NCI-H2196 (cell line): ENCODE data around the gene DCUN1D2.
"Not testable (repeated sequence)": the region's sequence is repeated elsewhere in the genome, so short reads cannot be mapped to it uniquely, and the experiment has no call there.

ENCODE experiments used
- DNase-seq: peaks from one replicate; lab custom pipeline; 2025; ENCODE audit not compliant: unreplicated experiment; lab: John Stamatoyannopoulos, UW

DCUN1D2 gene

DNA sequence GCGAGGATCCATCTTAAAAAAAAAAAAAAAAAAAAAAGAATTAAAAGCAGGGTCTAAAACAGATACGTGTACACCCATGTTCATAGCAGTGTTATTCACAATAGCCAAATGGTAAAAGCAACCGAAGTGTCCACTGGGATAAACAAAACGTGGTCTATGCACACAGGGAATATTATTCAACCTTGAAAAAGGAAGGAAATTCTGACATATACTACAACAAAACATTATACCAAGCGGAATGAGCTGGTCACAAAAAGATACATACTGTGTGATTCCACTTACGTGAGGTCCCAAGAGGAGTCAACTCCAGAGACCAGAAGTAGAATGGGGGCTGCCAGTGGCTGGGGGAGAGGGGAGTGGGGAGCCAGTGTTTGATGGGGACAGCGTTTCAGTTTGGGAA is 22.5 kb downstream of the DCUN1D2 start:
- no peak for DNase-seq

DNA sequence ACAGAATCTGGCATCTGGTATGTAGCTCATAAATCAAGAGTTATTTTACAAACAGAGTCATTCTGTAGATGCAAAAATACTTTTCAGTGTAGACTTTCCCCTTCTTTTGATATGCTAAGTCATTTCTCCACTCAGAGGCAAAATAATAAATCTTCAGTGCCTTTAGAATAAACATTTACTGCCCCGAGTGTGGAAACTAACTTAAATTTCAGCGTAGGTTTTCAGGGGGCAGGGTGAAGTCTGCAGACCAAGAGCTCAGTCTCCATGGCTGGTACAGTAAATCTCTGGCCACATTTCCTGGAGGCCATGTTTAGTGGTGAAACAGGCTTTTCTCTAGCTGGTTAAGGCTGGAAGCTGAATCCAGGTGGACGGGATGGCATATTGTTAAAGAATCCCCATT is 24.1 kb downstream of the DCUN1D2 start:
- no peak for DNase-seq

DNA sequence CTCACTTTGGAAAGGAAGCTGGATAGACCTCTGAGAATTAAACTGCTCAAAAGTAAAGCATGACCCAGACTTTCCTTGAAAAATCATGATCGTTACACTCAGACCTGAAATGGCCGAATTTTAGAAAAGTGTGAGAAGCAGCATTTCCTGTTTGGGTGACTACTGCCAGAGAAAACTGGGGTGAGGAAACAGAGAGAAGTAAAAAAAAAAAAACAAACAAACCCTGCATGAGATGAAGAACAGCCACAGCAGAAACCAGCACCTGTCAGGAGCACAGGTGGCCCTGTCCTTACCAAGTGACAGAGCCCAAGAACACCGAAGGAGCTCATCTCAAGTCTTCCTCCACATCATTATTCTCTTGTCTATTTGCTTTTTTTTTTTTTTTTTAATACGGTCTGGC is 25.2 kb downstream of the DCUN1D2 start:
- DNase-seq: no peak

DNA sequence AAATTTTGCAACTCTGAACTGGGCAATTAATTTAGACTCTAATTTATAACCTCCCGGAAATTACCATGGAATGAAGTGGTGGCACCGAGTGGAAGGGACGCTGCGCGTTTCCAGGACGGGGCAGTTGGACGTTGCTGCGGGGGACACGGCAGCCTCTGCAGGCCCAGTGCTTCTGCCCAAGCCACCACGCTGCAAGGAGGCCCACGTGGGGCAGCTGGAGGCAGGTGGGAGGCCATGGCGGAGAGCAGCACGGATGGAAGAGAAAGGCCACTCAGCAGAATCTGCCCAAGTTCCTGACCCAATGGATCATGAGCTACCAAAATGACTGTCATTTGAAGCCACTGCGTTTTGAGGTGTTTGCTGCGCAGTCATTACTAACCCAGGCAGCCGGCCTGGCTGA is 26.0 kb downstream of the DCUN1D2 start:
- no peak for DNase-seq

DNA sequence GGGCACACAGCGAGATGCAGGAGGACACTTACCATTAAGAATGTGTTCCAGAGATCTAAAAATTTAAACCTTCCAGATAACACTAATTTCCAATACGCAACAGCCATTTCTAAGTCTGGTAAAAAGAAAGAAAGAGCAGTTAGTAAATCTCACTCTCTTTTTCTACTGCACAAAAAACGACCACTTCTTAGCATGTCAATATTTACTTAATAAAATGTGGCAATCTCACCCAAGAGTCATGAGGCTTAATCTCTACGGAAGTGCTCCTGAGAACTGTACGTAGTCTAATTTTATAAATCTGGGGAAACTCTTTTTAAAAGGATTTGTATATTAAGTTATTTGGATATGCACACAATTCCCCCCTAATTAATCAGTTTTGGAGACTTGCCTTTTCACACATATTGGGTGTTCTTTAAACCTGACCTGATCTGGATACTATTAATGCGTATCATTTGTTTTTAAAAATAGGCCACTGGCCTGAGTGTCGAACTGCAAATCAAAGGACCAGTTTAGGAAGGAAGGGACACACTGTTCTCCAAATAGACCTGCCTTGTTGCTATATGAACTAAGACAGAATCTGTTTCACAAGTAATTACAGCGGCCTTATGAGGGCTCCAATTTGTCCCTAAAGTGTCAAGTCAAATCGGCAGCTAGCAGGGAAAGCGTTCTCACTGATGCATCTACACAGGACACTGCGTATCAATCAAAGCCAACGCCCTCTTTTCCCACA is 29.3 kb downstream of the DCUN1D2 start:
- DNase-seq: no peak

DNA sequence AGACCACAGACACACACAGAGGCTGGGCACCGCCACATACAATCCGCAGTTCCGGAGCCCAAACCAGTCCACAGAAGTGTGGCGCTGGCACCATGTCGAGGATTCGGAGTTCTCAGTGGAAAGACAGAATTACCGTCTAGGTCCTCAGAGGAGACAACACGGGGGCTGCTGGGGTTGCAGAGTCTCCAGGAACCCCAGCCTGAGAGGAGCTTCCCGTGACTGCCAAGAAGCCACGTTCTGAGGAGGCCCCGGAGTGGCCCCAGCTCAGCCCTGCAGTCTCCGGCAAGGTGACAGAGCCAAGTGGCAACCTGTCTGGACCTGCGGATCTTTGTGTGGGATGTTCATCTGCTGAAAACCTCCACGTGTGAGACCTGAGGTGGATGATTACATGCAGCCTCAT is 29.9 kb downstream of the DCUN1D2 start:
- no peak for DNase-seq

DNA sequence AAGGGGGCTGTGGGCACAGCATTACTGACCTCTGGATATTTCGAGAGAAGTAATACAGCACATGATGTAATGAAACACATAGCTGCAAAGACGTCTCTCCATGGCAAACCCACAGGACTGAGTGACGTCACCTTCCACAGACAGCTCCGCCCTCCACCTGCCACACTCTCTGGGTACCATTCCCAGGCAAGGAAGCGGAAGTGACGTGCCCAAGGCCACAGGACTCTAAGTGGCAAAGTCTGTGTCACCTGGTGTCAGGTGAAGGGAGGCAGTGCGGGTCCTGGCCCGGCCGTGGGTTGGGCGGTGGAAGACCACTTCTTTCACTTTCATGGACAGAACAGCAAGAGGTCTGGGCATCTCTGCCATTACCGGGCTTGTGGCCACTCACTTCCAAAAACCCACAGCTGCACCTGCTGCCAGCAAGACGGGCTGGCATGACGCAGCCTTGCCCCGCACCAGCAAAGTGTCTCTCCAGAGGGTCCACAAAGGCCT is 30.4 kb downstream of the DCUN1D2 start:
- DNase-seq: no peak

DNA sequence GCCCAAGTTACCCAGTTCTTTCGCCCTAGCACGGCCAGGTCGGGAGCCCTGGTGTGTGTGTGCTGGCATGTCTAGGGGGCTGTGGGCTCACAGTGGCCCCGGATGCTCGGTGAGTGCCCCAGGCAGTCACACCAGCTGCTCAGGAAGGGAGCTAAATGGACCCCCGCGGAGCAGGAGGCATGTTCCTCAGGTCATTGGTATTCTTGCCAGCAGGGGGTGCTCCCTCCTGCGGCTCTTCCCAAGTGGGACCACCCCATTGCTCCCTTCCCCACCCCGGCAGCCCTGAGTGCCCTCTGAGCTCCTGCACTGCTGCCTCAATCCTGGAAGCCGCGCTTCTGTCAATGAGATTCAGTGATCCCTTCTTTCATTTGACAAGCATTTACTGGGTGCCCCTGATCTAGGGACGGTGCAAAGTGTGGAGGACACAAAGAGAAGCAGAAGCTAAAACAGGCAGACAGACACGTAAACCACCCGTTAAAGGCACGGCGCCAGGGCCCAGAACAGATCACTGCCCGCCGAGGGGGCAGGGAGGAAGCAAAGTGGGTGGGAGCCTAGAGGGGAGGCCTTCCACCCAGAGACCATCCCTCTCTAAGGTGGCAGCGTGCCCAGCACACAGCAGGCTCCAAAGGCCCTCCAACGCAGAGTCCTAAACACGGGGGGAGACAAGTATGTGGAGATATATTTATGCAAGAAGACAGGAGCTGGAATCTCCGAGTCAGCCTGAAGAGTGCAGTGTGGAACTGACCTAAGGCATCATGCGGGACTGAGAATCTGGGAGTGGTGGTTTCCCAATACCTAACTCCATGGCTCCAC is 32.1 kb downstream of the DCUN1D2 start:
- DNase-seq: no peak

DNA sequence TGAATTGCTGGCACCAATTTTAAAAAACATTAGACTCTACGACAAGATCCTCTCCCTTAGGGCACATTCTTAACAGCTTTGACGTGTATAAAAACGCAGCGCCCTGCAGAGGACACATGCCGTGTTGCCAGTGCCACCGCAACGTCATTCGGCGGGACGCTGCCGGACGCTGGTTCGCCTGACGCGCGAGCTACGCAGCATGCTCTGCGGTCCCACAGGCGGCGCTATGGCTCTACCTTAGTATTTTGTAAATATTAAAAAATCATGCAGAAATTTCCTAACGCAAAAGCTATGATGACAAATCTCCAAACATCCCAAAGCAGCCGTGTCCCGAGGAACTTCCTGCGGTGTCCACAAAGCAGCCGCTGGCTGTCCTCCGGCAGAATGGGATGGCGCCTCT is 33.0 kb downstream of the DCUN1D2 start:
- no peak for DNase-seq

DNA sequence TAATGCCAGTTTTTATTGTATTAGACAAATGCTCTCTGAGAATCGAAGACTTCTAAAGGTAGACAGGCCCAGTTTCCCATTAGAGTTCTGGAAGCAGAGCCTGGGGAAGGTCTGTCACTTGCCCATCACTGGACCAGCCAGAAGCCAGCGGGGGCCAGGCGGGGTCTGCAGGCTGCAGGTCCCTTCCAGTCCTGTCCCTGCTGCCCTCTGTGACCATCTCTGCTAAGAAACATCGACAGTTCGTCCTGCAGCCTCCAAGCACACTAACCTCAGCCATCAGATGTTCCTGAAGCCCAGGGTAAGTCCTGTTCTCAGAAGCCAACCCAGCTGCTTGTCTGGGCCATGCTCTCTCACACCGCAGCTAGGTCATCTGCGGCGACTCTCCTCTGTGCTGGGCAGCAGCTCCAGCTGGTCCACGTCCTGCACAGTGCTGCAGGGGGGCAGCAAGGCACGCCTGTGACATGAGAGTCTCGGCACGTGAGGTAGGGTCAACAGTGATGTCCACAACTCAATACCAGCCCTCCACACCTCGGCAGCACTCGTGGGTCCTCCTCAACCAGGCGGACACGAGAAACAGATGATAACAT is 34.3 kb downstream of the DCUN1D2 start:
- no peak for DNase-seq

DNA sequence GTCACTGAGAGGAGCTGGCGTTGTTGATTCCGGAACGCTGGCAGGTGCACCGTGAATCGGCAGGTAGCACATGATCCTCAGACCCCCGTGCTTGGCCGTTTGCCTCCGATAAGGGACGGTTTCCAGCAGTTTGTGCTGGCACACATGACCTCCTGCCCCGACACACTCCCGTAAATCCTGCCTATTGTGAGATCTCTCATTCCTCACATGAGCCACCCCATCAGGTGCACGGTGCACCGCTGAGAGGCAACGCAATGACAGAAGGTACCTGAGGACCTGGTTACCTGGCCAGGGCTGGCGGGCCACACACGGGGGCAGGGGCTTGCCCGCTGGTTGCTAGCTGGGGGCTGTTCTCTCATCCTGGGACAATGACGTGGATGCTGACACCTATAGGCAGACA is 35.1 kb downstream of the DCUN1D2 start:
- DNase-seq: no peak

DNA sequence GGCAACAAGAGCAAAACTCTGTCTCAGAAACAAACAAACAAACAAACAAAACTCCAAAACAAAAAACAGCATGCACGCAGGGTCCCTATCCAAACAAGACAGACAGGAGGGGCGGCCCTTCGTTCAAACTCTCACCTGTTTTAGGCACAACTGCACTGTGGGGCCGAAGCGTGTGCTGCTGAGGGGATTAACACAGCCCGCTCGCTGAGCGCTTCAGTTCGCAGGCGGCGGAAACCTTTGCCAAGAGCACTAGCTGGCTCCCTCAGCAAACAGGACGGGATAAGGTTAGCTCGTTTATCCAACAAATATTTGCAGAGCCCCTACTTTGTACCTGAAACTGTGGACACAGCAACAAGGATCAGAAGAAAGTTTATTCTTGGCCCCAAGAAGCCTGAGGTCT is 35.6 kb downstream of the DCUN1D2 start:
- DNase-seq: no peak

DNA sequence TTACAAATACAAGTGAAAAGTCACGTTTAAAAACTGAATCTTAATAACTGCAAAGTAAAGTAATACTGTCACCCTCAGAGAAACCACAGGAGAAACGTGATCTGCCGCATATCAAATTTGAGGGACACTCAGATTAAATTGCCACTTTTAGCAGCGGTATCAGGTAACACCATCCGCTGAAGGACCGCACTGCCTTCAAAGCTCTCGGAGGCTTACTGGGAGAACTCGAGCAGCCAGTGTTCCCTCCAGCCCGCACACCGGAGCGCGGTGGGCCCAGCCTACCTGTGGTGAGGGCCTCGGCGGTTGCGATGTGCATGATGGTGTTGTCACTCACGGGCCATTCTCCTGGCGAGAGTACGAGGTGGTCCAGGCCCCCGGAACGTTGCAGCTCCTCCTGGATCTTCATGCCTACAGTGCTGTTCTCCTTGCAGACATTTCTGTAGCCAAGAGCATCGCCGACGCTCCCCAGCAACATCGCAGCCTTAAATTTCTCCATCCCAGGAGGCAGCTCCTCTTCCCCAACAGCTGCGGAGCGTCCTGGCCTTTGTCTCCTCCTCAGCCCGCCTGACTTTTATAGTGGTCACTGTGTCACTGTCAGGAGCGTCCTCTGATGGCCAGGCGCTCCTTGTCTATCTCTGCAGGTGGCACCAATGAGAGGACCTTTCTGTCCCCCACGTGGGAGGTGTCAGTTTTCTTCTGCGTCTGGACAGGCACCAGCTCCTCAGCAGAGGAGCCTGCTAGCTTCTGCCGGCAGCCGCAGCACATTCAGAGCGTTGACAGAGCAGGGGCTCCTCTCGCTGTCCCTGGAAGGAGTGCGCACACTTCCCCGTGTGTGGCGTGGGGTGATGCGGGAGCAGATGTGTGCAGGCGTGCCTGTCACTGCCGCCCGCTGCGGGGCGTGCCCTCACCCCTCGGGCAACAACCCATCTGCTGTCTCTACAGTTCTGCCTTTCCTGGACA is 37.3 kb downstream of the DCUN1D2 start, which contains the start of gene ADPRHL1:
Gene ADPRHL1 (minus strand): TSS at position 547 of the 960 bp plus-strand sequence. CDS start 51 bp downstream, at position 496.
- no peak for DNase-seq

DNA sequence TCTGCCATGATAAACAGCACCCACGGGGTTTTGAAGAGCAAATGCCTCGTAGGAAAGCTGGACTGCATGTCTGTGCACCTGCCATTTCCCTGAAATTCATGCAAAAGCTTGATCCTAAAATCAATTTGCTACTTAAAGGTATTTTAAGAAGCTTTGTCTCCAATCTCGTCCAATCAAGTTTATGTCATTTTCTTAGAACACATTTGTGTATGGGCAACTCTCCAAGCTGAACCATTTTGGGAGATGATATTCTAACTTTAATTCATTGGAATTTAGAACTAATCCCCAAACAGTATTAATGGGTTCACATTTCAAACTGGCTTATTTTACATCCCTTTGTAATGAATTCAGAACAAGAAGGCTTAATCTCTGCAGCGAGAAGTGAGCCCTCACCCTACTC is 38.0 kb downstream of the DCUN1D2 start:
- no peak for DNase-seq

DNA sequence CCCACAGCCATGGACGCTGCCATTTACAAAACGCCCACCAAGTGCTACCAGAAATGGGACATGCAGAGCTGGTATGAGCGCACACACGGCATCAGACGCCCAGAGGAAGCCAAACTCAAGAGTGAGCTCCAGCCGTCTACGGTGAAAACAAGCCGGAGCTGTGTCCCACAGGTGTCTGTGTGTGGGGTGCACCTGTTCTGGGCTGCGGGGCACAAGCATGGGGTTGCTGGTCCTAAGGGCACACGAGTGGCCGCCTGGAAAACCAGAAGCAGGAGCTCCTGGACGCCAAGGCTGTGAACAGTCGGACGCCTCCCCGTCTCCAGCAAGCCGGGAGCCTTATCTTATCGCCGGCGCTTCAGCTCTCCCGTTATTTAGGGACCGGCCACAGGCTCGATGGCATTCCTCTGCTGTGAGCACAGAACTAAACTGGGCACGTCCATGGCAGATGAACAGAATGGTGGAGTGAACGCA is 38.5 kb downstream of the DCUN1D2 start:
- DNase-seq: no peak

DNA sequence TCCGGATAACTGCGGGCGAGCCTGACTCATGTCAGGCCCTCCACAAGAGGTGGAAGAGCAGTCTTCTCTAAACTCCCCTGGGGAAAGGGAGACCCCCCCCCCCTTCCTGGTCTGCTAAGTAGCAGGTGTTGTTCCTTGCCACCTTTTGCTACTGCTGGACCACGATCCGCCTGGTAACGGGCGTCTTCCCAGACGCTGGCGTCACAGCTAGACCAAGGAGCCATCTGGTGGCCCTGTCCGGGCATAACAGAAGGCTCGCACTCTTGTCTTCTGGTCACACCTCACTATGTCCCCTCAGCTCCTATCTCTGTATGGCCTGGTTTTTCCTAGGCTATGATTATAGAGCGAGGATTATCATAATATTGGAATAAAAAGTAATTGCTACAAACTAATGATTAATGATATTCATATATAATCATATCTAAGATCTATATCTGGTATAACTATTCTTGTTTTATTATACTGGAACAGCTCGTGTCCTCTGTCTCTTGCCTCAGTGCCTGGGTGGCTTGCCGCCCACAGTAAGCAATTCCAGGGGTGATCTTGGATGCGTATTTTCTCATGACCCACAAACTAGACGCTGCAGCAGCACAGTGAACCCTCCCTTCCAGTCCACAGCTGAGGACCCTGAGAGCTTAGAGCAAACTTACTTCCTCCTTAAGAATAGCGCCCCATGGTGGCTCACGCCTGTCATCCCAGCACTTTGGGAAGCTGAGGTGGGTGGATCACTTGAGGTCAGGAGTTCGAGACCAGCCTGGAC is 39.5 kb downstream of the DCUN1D2 start:
- DNase-seq: peak; percentile 6

DNA sequence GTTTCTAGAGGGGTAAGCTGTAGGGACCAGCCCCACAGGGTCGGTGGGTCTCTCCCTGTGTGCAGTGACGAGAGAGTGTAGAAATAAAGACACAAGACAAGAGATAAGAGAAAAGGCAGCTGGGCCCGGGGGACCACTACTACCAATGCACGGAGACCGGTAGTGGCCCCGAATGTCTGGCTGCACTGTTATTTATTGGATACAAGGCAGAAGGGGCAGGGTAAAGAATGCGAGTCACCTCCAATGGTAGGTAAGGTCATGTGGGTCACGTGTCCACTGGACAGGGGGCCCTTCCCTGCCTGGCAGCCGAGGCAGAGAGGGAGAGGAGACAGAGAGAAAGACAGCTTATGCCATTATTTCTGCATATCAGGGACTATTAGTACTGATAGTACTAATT is 40.2 kb downstream of the DCUN1D2 start:
- DNase-seq: not testable (repeated sequence)

DNA sequence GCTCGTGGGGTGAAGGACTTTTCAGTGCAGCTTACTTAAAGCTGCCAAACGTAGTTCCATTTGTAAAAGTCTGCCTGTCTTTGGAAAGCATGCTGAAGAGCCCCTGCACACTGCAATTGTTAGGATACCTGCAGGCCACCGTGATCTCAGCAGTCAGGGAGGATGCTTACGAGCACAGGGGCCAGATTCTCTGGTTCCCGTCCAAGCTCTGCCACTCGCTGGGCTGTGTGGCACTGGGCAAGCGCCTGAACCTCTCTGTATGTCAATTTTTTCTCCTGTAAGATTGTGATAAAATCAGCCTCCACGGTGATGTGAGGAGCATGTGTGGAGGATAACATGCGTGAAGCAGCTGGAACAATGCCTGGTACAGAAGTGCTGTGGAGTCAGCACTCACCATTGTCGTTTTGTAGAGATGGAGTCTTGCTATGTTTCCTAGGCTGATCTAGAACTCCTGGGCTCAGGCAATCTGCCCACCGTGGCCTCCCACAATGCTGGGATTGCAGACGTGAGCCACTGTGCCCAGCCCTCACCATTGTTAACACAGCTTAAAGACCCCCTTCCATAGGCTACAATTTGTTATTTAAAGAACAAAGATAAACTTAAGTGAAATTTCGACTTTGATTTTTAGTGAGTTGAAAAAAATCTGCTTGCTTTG is 40.7 kb downstream of the DCUN1D2 start:
- no peak for DNase-seq
